Type B pancreatic cell (in vitro differentiated cells): ENCODE measurements around the gene CLEC10A. TPM values are rescaled to one million over a fixed set of nuclear protein-coding genes. Genes with fewer than 3 reads are reported as not detected.

Experiments used
- DNase-seq: peaks from one replicate; pipeline ENCODE4 v3.0.0; 2021; ENCODE audit warnings: mixed read lengths; ENCODE audit not compliant: unreplicated experiment; ENCODE audit errors: extremely low spot score
- H3K27ac Mint-ChIP-seq: 2 replicates; pipeline ENCODE4 v1.8.0; 2021; ENCODE audit warnings: mild to moderate bottlenecking, mixed read lengths
- H3K27me3 Mint-ChIP-seq: 2 replicates; pipeline ENCODE4 v1.8.0; 2021; ENCODE audit warnings: mixed read lengths
- H3K36me3 Mint-ChIP-seq: 2 replicates; pipeline ENCODE4 v1.8.0; 2021; ENCODE audit warnings: mixed read lengths
- H3K4me1 Mint-ChIP-seq: one replicate; pipeline ENCODE4 v1.8.0; 2021; ENCODE audit warnings: mixed read lengths; ENCODE audit not compliant: unreplicated experiment
- H3K4me3 Mint-ChIP-seq: 2 replicates; pipeline ENCODE4 v1.8.0; 2021; ENCODE audit warnings: mild to moderate bottlenecking, mixed read lengths
- H3K9me3 Mint-ChIP-seq: 2 replicates; pipeline ENCODE4 v1.8.0; 2021; ENCODE audit warnings: mixed read lengths
- CTCF ChIP-seq: fragments of 200-600 bp; sonication (generic); conservative IDR thresholded peaks from 2 replicates; pipeline ENCODE4 v1.5.0; 2021; ENCODE audit warnings: antibody characterized with exemption, mild to moderate bottlenecking
- total RNA-seq: library from RNA; stranded (reverse); gene quantifications from 2 replicates; pipeline ENCODE4 v1.2.1, GENCODE V29; 2021; ENCODE audit warnings: low replicate concordance

Gene CLEC10A
- total RNA-seq, 1 donor from 2014 or later, result not detected

- no peaks in the 10 kb centered on the region for H3K9me3 Mint-ChIP-seq
- no peak for DNase-seq
- no peak within 1 kb of the TSS for H3K4me3 Mint-ChIP-seq
- H3K27ac Mint-ChIP-seq, result no peak within 1 kb of the TSS
- TF ChIP-seq CTCF, result no peak
- peaks cover 2% of the 10 kb centered on the region for H3K27me3 Mint-ChIP-seq
- no peaks in the 10 kb centered on the region for H3K36me3 Mint-ChIP-seq
- peaks cover 4% of the 10 kb centered on the region for H3K4me1 Mint-ChIP-seq
These were observed 34.3 kb upstream of the CLEC10A start, which contains the start of gene ASGR2 for GRCh38 chr17:7114241-7114874. Gene ASGR2, minus strand, starts transcription at chr17:7114822. Its CDS starts 582 bp downstream, at chr17:7114240.

GRCh38 chr17:7113273-7114071 is 33.4 kb upstream of the CLEC10A start:
- H3K4me3 Mint-ChIP-seq, result no peak overlapping the region
- TF ChIP-seq CTCF, result no peak
- no peaks in the 10 kb centered on the region for H3K9me3 Mint-ChIP-seq
- H3K36me3 Mint-ChIP-seq, result no peaks in the 10 kb centered on the region
- peaks cover 2% of the 10 kb centered on the region for H3K27me3 Mint-ChIP-seq
- H3K4me1 Mint-ChIP-seq, result peaks cover 4% of the 10 kb centered on the region
- DNase-seq, result no peak
- H3K27ac Mint-ChIP-seq, result no peak overlapping the region

GRCh38 chr17:7112510-7113108 is 32.6 kb upstream of the CLEC10A start:
- peaks cover 4% of the 10 kb centered on the region for H3K4me1 Mint-ChIP-seq
- H3K27me3 Mint-ChIP-seq, result peaks cover 3% of the 10 kb centered on the region
- no peak overlapping the region for H3K27ac Mint-ChIP-seq
- H3K4me3 Mint-ChIP-seq, result no peak overlapping the region
- no peak for DNase-seq
- no peaks in the 10 kb centered on the region for H3K9me3 Mint-ChIP-seq
- H3K36me3 Mint-ChIP-seq, result no peaks in the 10 kb centered on the region
- TF ChIP-seq CTCF, result no peak

- TF ChIP-seq CTCF, result no peak
- no peak for DNase-seq
- H3K27me3 Mint-ChIP-seq, result peaks cover 6% of the 10 kb centered on the region
- peaks cover 4% of the 10 kb centered on the region for H3K4me1 Mint-ChIP-seq
- H3K4me3 Mint-ChIP-seq, result no peak overlapping the region
- H3K27ac Mint-ChIP-seq, result no peak overlapping the region
- no peaks in the 10 kb centered on the region for H3K9me3 Mint-ChIP-seq
- H3K36me3 Mint-ChIP-seq, result no peaks in the 10 kb centered on the region
These were observed 31.9 kb upstream of the CLEC10A start for GRCh38 chr17:7111784-7112509.

- Mint-ChIP-seq H3K27ac (no peak overlapping the region), H3K36me3 (no peaks in the 10 kb centered on the region), H3K4me3 (no peak overlapping the region), H3K27me3 (peaks cover 6% of the 10 kb centered on the region), H3K9me3 (no peaks in the 10 kb centered on the region), H3K4me1 (peaks cover 4% of the 10 kb centered on the region)
- no peak for TF ChIP-seq CTCF
- no peak for DNase-seq
These were observed 30.7 kb upstream of the CLEC10A start for GRCh38 chr17:7110617-7111306.
